HCT116 (cell line): ENCODE results near the gene ATP8A2. TPM values are rescaled to one million over a fixed set of nuclear protein-coding genes. Genes with fewer than 3 reads are reported as not detected.

Experiments
- ATAC-seq: fragments of 200-7000 bp; cut with Tn5 transposase; 2 replicates; pipeline ENCODE4 v1.9.1; 2020; ENCODE audit warnings: mild to moderate bottlenecking, moderate library complexity
- BruUV-seq: library from RNA; stranded (reverse); fragments of 400-500 nt; replicated peaks from 2 replicates; lab custom pipeline; 2021; lab: Mats Ljungman, UMichigan
- CTCF ChIA-PET: fragments of 300-600 bp; sonication (Branson Sonifier 250); formaldehyde crosslinking; loops from one replicate; lab custom pipeline; 2021; ENCODE audit warnings: antibody characterized with exemption; lab: Charles Lee
- POLR2A ChIA-PET: fragments of 300-600, 350-600 bp; sonication (Branson Sonifier 250); formaldehyde crosslinking; loops from one replicate; lab custom pipeline; 2021; ENCODE audit warnings: antibody characterized with exemption; lab: Charles Lee
- RAD21 ChIA-PET, 2 experiments: fragments of 300-600 bp; sonication (Branson Sonifier 250); formaldehyde crosslinking; loops; one replicate each; lab custom pipeline; 2023; ENCODE audit warnings: low total read pairs in 2 of 2; ENCODE audit not compliant: uncharacterized antibody in 2 of 2, unreplicated experiment in 2 of 2, low non-redundant PET in 1 of 2; lab: Charles Lee
- DNase-seq: peaks from one replicate; pipeline ENCODE4 v3.0.0-alpha.2; 2010; ENCODE audit warnings: low read depth, low spot score
- H2AFZ ChIP-seq: fragments of 200-600 bp; shearing (Covaris generic), sonication (generic); 2 replicates; pipeline ENCODE4 v1.6.1; 2017; ENCODE audit warnings: low read depth, mixed run types, mixed read lengths, antibody characterized with exemption, low read length; ENCODE audit not compliant: poor library complexity, severe bottlenecking
- H3K27ac ChIP-seq: 2 replicates; pipeline ENCODE4 v1.5.1; 2012; ENCODE audit warnings: low read depth, low read length
- H3K27me3 ChIP-seq: fragments of 200-600 bp; sonication (generic); 2 replicates; pipeline ENCODE4 v1.6.1; 2016; ENCODE audit warnings: mixed run types, low read length, mixed read lengths; ENCODE audit not compliant: insufficient read depth
- H3K36me3 ChIP-seq, 2 experiments: fragments of 200-500 bp in 1 of 2; fragments of 200-600 bp in 1 of 2; sonication (Bioruptor generic) in 1 of 2; sonication (generic) in 1 of 2; 2 replicates each; pipeline versions ENCODE4 v1.5.1 to v1.6.1; 2014 to 2016; ENCODE audit warnings: low read length in 2 of 2, inconsistent platforms in 1 of 2, mixed read lengths in 1 of 2, mixed run types in 1 of 2; ENCODE audit not compliant: insufficient read depth in 2 of 2, control insufficient read depth in 1 of 2
- H3K4me1 ChIP-seq, 2 experiments: fragments of 200-600 bp in 1 of 2; sonication (generic) in 1 of 2; 2 replicates each; pipeline versions ENCODE4 v1.5.1 to v1.6.1; 2012 to 2017; ENCODE audit warnings: low read length in 2 of 2, inconsistent platforms in 1 of 2, mild to moderate bottlenecking in 1 of 2, mixed read lengths in 1 of 2, mixed run types in 1 of 2, moderate library complexity in 1 of 2; ENCODE audit not compliant: insufficient read depth in 2 of 2, control insufficient read depth in 1 of 2
- H3K4me2 ChIP-seq: fragments of 200-600 bp; sonication (generic); 2 replicates; pipeline ENCODE4 v1.6.1; 2017; ENCODE audit warnings: mixed run types, low read length, mixed read lengths
- H3K4me3 ChIP-seq, 2 experiments: fragments of 200-600 bp in 1 of 2; sonication (generic) in 1 of 2; replicated peaks in 1 of 2; 2 replicates each; pipeline ENCODE4 v1.5.1; 2011 to 2016; ENCODE audit warnings: low read length in 2 of 2, control low read depth in 1 of 2, low read depth in 1 of 2, mild to moderate bottlenecking in 1 of 2, mixed read lengths in 1 of 2, mixed run types in 1 of 2
- H3K79me2 ChIP-seq: fragments of 200-600 bp; sonication (generic); 2 replicates; pipeline ENCODE4 v1.6.1; 2017; ENCODE audit warnings: mild to moderate bottlenecking, mixed run types, low read length, moderate library complexity, mixed read lengths; ENCODE audit not compliant: insufficient read depth
- H3K9ac ChIP-seq: fragments of 200-600 bp; sonication (generic); 2 replicates; pipeline ENCODE4 v1.6.1; 2016; ENCODE audit warnings: low read length, mixed read lengths
- H3K9me2 ChIP-seq: fragments of 200-600 bp; sonication (generic), shearing (Covaris generic); 2 replicates; pipeline ENCODE4 v1.6.1; 2017; ENCODE audit warnings: mixed run types, mild to moderate bottlenecking, moderate library complexity; ENCODE audit not compliant: insufficient read depth
- H3K9me3 ChIP-seq, 2 experiments: fragments of 200-500 bp in 1 of 2; fragments of 200-600 bp in 1 of 2; sonication (Bioruptor generic) in 1 of 2; sonication (generic) in 1 of 2; 2 replicates each; pipeline ENCODE4 v1.6.1; 2014 to 2017; ENCODE audit warnings: low read length in 2 of 2, mixed read lengths in 2 of 2, inconsistent platforms in 1 of 2, low read depth in 1 of 2, mild to moderate bottlenecking in 1 of 2, mixed run types in 1 of 2, moderate library complexity in 1 of 2; ENCODE audit not compliant: control insufficient read depth in 1 of 2, insufficient read depth in 1 of 2
- H4K20me1 ChIP-seq: fragments of 200-600 bp; sonication (generic), shearing (Covaris generic); 2 replicates; pipeline ENCODE4 v1.6.1; 2017; ENCODE audit warnings: mixed run types, mild to moderate bottlenecking, moderate library complexity; ENCODE audit not compliant: insufficient read depth
- CBX3 ChIP-seq: IDR thresholded peaks from 2 replicates; pipeline ENCODE4 v1.6.1; 2012; ENCODE audit warnings: low read depth
- CEBPB ChIP-seq: IDR thresholded peaks from 2 replicates; pipeline ENCODE4 v1.6.1; 2012; ENCODE audit warnings: low read depth
- EGR1 ChIP-seq: IDR thresholded peaks from 2 replicates; pipeline ENCODE4 v1.6.1; 2012; ENCODE audit warnings: low read depth
- ELF1 ChIP-seq: IDR thresholded peaks from 2 replicates; pipeline ENCODE4 v1.6.1; 2012; ENCODE audit warnings: low read depth, borderline replicate concordance
- EZH2phosphoT487 ChIP-seq: fragments of 200-600 bp; IDR thresholded peaks from 2 replicates; pipeline ENCODE4 v1.6.1; 2018; ENCODE audit warnings: antibody characterized with exemption, borderline replicate concordance
- FOSL1 ChIP-seq: IDR thresholded peaks from 2 replicates; pipeline ENCODE4 v1.6.1; 2012; ENCODE audit warnings: low read depth
- JUND ChIP-seq: IDR thresholded peaks from 2 replicates; pipeline ENCODE4 v1.6.1; 2012
- MAX ChIP-seq: IDR thresholded peaks from 2 replicates; pipeline ENCODE4 v1.6.1; 2012
- POLR2A ChIP-seq: IDR thresholded peaks from 2 replicates; pipeline ENCODE4 v1.7.0; 2011; ENCODE audit warnings: borderline replicate concordance; ENCODE audit not compliant: insufficient read depth, insufficient read length; ENCODE audit errors: extremely low read depth
- RAD21 ChIP-seq: IDR thresholded peaks from 2 replicates; pipeline ENCODE4 v1.6.1; 2012; ENCODE audit warnings: low read depth, mild to moderate bottlenecking
- SP1 ChIP-seq: IDR thresholded peaks from 2 replicates; pipeline ENCODE4 v1.6.1; 2012; ENCODE audit warnings: low read depth
- SRF ChIP-seq: IDR thresholded peaks from 2 replicates; pipeline ENCODE4 v1.6.1; 2012; ENCODE audit warnings: low read depth
- TCF7L2 ChIP-seq: IDR thresholded peaks from 2 replicates; pipeline ENCODE4 v1.7.0; 2011; ENCODE audit warnings: borderline replicate concordance, inconsistent platforms; ENCODE audit not compliant: insufficient read depth, insufficient read length; ENCODE audit errors: extremely low read depth
- YY1 ChIP-seq: IDR thresholded peaks from 2 replicates; pipeline ENCODE4 v1.6.1; 2011; ENCODE audit warnings: low read length, low read depth, moderate library complexity, mild to moderate bottlenecking; ENCODE audit not compliant: insufficient replicate concordance; ENCODE audit errors: extremely low read depth
- ZBTB33 ChIP-seq: IDR thresholded peaks from 2 replicates; pipeline ENCODE4 v1.6.1; 2011; ENCODE audit warnings: mild to moderate bottlenecking, low read length, moderate library complexity; ENCODE audit not compliant: insufficient replicate concordance; ENCODE audit errors: extremely low read depth
- ZFX ChIP-seq: fragments of 450-650 bp; IDR thresholded peaks from 2 replicates; pipeline ENCODE4 v1.6.1; 2017
- ZNF274 ChIP-seq: fragments of 200-500 bp; sonication (Bioruptor generic); IDR thresholded peaks from 2 replicates; pipeline ENCODE4 v1.6.1; 2014; ENCODE audit warnings: mild to moderate bottlenecking, low read depth, low read length, inconsistent platforms
- intact Hi-C: fragments of 100-400 bp; cut with micrococcal nuclease; formaldehyde crosslinking; loops from 2 replicates; pipeline ENCODE4 v1.10.0; 2022
- total RNA-seq: library from RNA; stranded (reverse); gene quantifications from one replicate; pipeline ENCODE4 v1.2.1, GENCODE V29; 2021; ENCODE audit not compliant: unreplicated experiment
- TF ChIP-seq, protein P1 (sequence below), 3 experiments: fragments of 200-600 bp in 1 of 3; sonication (generic) in 1 of 3; IDR thresholded peaks in 2 of 3; conservative IDR thresholded peaks in 1 of 3; 2 replicates each; pipeline ENCODE4 v1.5.1; 2012 to 2017; ENCODE audit warnings: low read depth in 2 of 3, low read length in 2 of 3, antibody characterized with exemption in 1 of 3, borderline replicate concordance in 1 of 3, control low read depth in 1 of 3, mild to moderate bottlenecking in 1 of 3, mixed read lengths in 1 of 3, mixed run types in 1 of 3, moderate library complexity in 1 of 3; ENCODE audit not compliant: insufficient read depth in 1 of 3
- TF ChIP-seq, protein P2 (sequence below): IDR thresholded peaks from 2 replicates; pipeline ENCODE4 v1.6.1; 2012

The ATP8A2 gene
- total RNA-seq, 1 experiment from 2014 or later, result not detected

- no peaks in the 10 kb centered on the region for H3K36me3 ChIP-seq
- H3K4me1 ChIP-seq, result no peaks in the 10 kb centered on the region
- intact Hi-C loops, result no loop called here
- ATAC-seq (no peak), DNase-seq (no peak)
- no peak for TF ChIP-seq POLR2A
- no peak for TF ChIP-seq ELF1
- TF ChIP-seq CEBPB, result no peak
- TF ChIP-seq TCF7L2, result no peak
- TF ChIP-seq RAD21, result no peak
- TF ChIP-seq MAX, result no peak
- TF ChIP-seq, protein P1, sequence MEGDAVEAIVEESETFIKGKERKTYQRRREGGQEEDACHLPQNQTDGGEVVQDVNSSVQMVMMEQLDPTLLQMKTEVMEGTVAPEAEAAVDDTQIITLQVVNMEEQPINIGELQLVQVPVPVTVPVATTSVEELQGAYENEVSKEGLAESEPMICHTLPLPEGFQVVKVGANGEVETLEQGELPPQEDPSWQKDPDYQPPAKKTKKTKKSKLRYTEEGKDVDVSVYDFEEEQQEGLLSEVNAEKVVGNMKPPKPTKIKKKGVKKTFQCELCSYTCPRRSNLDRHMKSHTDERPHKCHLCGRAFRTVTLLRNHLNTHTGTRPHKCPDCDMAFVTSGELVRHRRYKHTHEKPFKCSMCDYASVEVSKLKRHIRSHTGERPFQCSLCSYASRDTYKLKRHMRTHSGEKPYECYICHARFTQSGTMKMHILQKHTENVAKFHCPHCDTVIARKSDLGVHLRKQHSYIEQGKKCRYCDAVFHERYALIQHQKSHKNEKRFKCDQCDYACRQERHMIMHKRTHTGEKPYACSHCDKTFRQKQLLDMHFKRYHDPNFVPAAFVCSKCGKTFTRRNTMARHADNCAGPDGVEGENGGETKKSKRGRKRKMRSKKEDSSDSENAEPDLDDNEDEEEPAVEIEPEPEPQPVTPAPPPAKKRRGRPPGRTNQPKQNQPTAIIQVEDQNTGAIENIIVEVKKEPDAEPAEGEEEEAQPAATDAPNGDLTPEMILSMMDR (IDR thresholded peaks at IDR 0.05 in 2 of 3, conservative IDR thresholded peaks at IDR 0.05 in 1 of 3; ENCODE audit: borderline replicate concordance in 1 of 3, insufficient read depth in 1 of 3, low read depth in 2 of 3, low read length in 2 of 3), result no peak
- TF ChIP-seq JUND, result no peak
- TF ChIP-seq SRF, result no peak
- TF ChIP-seq ZBTB33, result no peak
- TF ChIP-seq, protein P2, sequence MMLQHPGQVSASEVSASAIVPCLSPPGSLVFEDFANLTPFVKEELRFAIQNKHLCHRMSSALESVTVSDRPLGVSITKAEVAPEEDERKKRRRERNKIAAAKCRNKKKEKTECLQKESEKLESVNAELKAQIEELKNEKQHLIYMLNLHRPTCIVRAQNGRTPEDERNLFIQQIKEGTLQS, result no peak
- TF ChIP-seq SP1, result no peak
- no peak for TF ChIP-seq EGR1
- TF ChIP-seq FOSL1, result no peak
- TF ChIP-seq YY1, result no peak
- no peak for TF ChIP-seq ZNF274
- TF ChIP-seq EZH2phosphoT487, result no peak
- no peak for TF ChIP-seq ZFX
- no peak for TF ChIP-seq CBX3
- H3K9me2 ChIP-seq, result no peaks in the 10 kb centered on the region
- no peak overlapping the region for H3K9ac ChIP-seq
- ChIA-PET RAD21 (no interaction called here), POLR2A (no interaction called here), CTCF (no interaction called here)
- no peaks in the 10 kb centered on the region for H3K9me3 ChIP-seq
- no peak overlapping the region for H3K4me2 ChIP-seq
- H4K20me1 ChIP-seq, result no peaks in the 10 kb centered on the region
- H3K27me3 ChIP-seq, result peaks cover 43% of the 10 kb centered on the region; the same call in 1 of the 2 replicates
- H3K27ac ChIP-seq, result no peak overlapping the region
- H3K4me3 ChIP-seq, result no peak overlapping the region
- H3K79me2 ChIP-seq, result no peaks in the 10 kb centered on the region
- H2AFZ ChIP-seq, result no peak overlapping the region
- no TSS peak for BruUV-seq
Observed at GRCh38 chr13:25872481-25873241, 500.9 kb downstream of the ATP8A2 start.
